GM10248 (cell line): Measurements from ENCODE around the gene CAPZA3.

Experiments used
- CTCF ChIA-PET: fragments of 300-600 bp; sonication (Branson Sonifier 250); formaldehyde crosslinking; extraction: SDS; loops from one replicate; lab custom pipeline; 2021; ENCODE audit warnings: antibody characterized with exemption; lab: Yijun Ruan, JAX
- POLR2A ChIA-PET: fragments of 350-650 bp; sonication (Branson Sonifier 250); formaldehyde crosslinking; extraction: SDS; loops from one replicate; lab custom pipeline; 2020; ENCODE audit warnings: antibody characterized with exemption; lab: Yijun Ruan, JAX
- DNase-seq: peaks from one replicate; pipeline ENCODE4 v3.0.0; 2012; ENCODE audit errors: extremely low spot score
- CTCF ChIP-seq: IDR thresholded peaks from 2 replicates; pipeline ENCODE4 v1.5.1; 2012; ENCODE audit warnings: mild to moderate bottlenecking, low read depth; ENCODE audit errors: extremely low read depth, missing control alignments, control extremely low read depth

The CAPZA3 gene

GRCh38 chr12:18703911-18704310, 34.0 kb upstream of the CAPZA3 start:
- CTCF ChIA-PET = no interaction called here
- no peak for DNase-seq
- TF ChIP-seq CTCF = no peak
- POLR2A ChIA-PET = no interaction called here

GRCh38 chr12:18706798-18707197, 31.1 kb upstream of the CAPZA3 start:
- POLR2A ChIA-PET = no interaction called here
- no peak for DNase-seq
- no peak for TF ChIP-seq CTCF
- CTCF ChIA-PET = no interaction called here

GRCh38 chr12:18716236-18716635, 21.7 kb upstream of the CAPZA3 start:
- POLR2A ChIA-PET = no interaction called here

GRCh38 chr12:18718462-18718861, 19.5 kb upstream of the CAPZA3 start:
- ChIA-PET CTCF (no interaction called here), POLR2A (no interaction called here)
- TF ChIP-seq CTCF = no peak
- DNase-seq = no peak

More at GRCh38 chr12:18716236-18716635, 21.7 kb upstream of the CAPZA3 start:
- CTCF ChIA-PET = no interaction called here
- DNase-seq = no peak
- TF ChIP-seq CTCF = no peak

- no peak for DNase-seq
- TF ChIP-seq CTCF = no peak
- ChIA-PET CTCF (no interaction called here), POLR2A (no interaction called here)
Observed at GRCh38 chr12:18719922-18720510, 17.9 kb upstream of the CAPZA3 start.

GRCh38 chr12:18720690-18721089, 17.2 kb upstream of the CAPZA3 start:
- ChIA-PET POLR2A (no interaction called here), CTCF (no interaction called here)
- TF ChIP-seq CTCF = no peak
- DNase-seq = no peak
